HepG2 (cell line): Measurements from ENCODE around the gene PC. TPM values are rescaled to one million over a fixed set of nuclear protein-coding genes. Genes with fewer than 3 reads are reported as not detected.
A peak's percentile ranks its signal among the peaks of the same experiment; 100 is the strongest.

ENCODE experiments used
- BCL6 ChIP-seq: IDR thresholded peaks from 2 replicates; pipeline ENCODE4 v1.6.1; 2016; ENCODE audit warnings: missing genetic modification reagents, missing compliant biosample characterization
- FOSL1 ChIP-seq: sonication (generic); formaldehyde crosslinking; IDR thresholded peaks from 2 replicates; pipeline ENCODE4 v1.9.0; 2021; ENCODE audit warnings: missing genetic modification reagents, borderline replicate concordance
- KDM1A ChIP-seq: IDR thresholded peaks from 2 replicates; pipeline ENCODE4 v1.6.1; 2016; ENCODE audit warnings: missing compliant biosample characterization
- KDM2A ChIP-seq: sonication (generic); formaldehyde crosslinking; IDR thresholded peaks from 2 replicates; pipeline ENCODE4 v1.4.0; 2020; ENCODE audit warnings: low read depth, missing genetic modification reagents, borderline replicate concordance
- KDM5B ChIP-seq: sonication (generic); formaldehyde crosslinking; IDR thresholded peaks from 2 replicates; pipeline ENCODE4 v1.4.0; 2020; ENCODE audit warnings: missing genetic modification reagents, mild to moderate bottlenecking, borderline replicate concordance
- KLF12 ChIP-seq: sonication (generic); formaldehyde crosslinking; IDR thresholded peaks from 2 replicates; pipeline ENCODE4 v1.4.0; 2020; ENCODE audit warnings: missing genetic modification reagents, borderline replicate concordance
- KLF6 ChIP-seq: IDR thresholded peaks from 2 replicates; pipeline ENCODE4 v1.8.0; 2016; ENCODE audit warnings: missing biosample characterization, missing genetic modification reagents
- POGZ ChIP-seq: sonication (generic); formaldehyde crosslinking; IDR thresholded peaks from 2 replicates; pipeline ENCODE4 v1.4.0; 2020; ENCODE audit warnings: mild to moderate bottlenecking, missing genetic modification reagents
- SP2 ChIP-seq: sonication (generic); formaldehyde crosslinking; IDR thresholded peaks from 2 replicates; pipeline ENCODE4 v1.5.1; 2020; ENCODE audit warnings: mild to moderate bottlenecking, missing genetic modification reagents
- TAF15 ChIP-seq: fragments of 200-400 bp; formaldehyde crosslinking; IDR thresholded peaks from one replicate; pipeline ENCODE4 v1.6.1; 2018; ENCODE audit warnings: mild to moderate bottlenecking, low read depth, low read length; ENCODE audit not compliant: poor library complexity, severe bottlenecking
- ZBTB20 ChIP-seq: sonication (generic); formaldehyde crosslinking; IDR thresholded peaks from 2 replicates; pipeline ENCODE4 v1.8.1; 2023; ENCODE audit warnings: missing genetic modification reagents, low read depth, mild to moderate bottlenecking, borderline replicate concordance
- ZNF253 ChIP-seq: sonication (generic); formaldehyde crosslinking; IDR thresholded peaks from 2 replicates; pipeline ENCODE4 v1.8.0; 2022; ENCODE audit warnings: mild to moderate bottlenecking, missing genetic modification reagents, borderline replicate concordance
- ZNF329 ChIP-seq: sonication (generic); formaldehyde crosslinking; IDR thresholded peaks from 2 replicates; pipeline ENCODE4 v1.9.0; 2021; ENCODE audit warnings: low read depth, mild to moderate bottlenecking, missing genetic modification reagents
- ZNF558 ChIP-seq: sonication (generic); formaldehyde crosslinking; IDR thresholded peaks from 2 replicates; pipeline ENCODE4 v1.9.0; 2022; ENCODE audit warnings: mild to moderate bottlenecking, missing genetic modification reagents, borderline replicate concordance
- ZNF619 ChIP-seq: sonication (generic); formaldehyde crosslinking; IDR thresholded peaks from 2 replicates; pipeline ENCODE4 v1.4.0; 2020; ENCODE audit warnings: mild to moderate bottlenecking, missing genetic modification reagents
- ZNF792 ChIP-seq: IDR thresholded peaks from 2 replicates; pipeline ENCODE4 v1.6.1; 2016
- polyA plus RNA-seq, 8 experiments: library from polyadenylated mRNA; depleted of rRNA in 3 of 8; stranded (reverse) in 7 of 8; unstranded in 1 of 8; fragments of >200 nt; fragmentation: Illumina TruSeq in 4 of 8; extraction: Trizol in 4 of 8; gene quantifications; 2 replicates each; pipeline versions ENCODE4 v1.2.1 to v1.2.3, GENCODE V29; 2011 to 2016; ENCODE audit warnings: low read depth in 4 of 8, missing spikeins in 1 of 8, mixed read lengths in 1 of 8; ENCODE audit not compliant: insufficient read depth in 1 of 8
- total RNA-seq, 5 experiments: library from RNA; depleted of rRNA; stranded (reverse); fragments of >200 nt; fragmentation: Illumina TruSeq; extraction: Trizol; gene quantifications; 2 replicates each; pipeline ENCODE4 v1.2.3, GENCODE V29; 2016; ENCODE audit warnings: low read depth in 1 of 5
- TF ChIP-seq, protein P1 (sequence below): sonication (generic); formaldehyde crosslinking; IDR thresholded peaks from 2 replicates; pipeline ENCODE4 v1.4.0; 2020; ENCODE audit warnings: mild to moderate bottlenecking, missing genetic modification reagents
- TF ChIP-seq, protein P2 (sequence below): IDR thresholded peaks from 2 replicates; pipeline ENCODE4 v1.6.1; 2016; ENCODE audit warnings: mild to moderate bottlenecking, missing biosample characterization, missing genetic modification reagents
- TF ChIP-seq, protein P3 (sequence below): IDR thresholded peaks from 2 replicates; pipeline ENCODE4 v1.6.1; 2016; ENCODE audit warnings: low read depth, borderline replicate concordance
- TF ChIP-seq, protein P4 (sequence below): sonication (generic); formaldehyde crosslinking; IDR thresholded peaks from 2 replicates; pipeline ENCODE4 v1.9.0; 2021; ENCODE audit warnings: missing genetic modification reagents, borderline replicate concordance

PC gene
- total and polyA plus RNA-seq, 2 of the 13 experiments (the other 11 are each of a cell fraction or from before 2014, with no cell fraction given) = 29.0 to 39.0 TPM

DNA sequence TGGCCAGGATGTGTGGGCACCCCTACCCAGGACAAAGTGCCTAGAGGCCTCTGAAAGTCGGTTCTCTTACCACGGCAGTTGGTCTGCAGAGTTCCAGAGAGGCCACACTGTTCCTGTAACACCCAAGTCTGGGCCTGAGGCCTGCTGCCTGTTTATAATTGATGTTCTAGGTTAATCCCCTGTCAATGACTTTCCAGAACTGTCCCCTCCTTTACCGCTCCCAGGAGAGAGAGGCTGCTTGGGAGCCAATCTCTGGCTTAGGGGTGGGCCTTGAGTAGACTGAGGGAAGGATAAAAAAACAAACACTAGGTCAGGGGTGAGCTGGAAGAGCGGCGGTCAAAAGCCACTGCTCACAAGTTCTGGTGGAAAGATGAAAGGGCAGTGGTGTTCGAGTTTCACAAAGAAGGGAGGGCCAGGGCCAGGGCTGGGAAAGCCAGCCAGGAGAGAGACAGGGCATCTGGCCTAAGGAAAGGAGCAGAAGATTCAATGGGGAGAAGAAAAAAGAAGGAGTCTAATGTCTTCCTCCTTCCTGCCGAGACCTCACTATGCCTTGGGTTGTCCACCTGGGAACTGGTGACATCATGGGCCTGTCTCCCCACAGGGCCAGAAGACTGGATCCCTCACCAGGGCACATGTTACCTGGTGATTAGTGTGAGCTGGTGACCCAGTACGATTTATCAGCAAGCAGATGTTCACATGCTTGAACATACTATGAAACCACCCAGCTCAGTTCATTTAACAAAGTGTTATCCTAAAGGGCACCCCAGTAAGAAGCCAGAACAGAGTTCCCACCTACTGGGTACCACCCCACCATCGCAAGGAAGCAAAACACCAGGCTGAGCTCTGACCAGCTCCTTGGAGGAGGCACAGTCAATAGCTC is 50.2 kb downstream of the PC start (continued):
- TF ChIP-seq, protein P1, sequence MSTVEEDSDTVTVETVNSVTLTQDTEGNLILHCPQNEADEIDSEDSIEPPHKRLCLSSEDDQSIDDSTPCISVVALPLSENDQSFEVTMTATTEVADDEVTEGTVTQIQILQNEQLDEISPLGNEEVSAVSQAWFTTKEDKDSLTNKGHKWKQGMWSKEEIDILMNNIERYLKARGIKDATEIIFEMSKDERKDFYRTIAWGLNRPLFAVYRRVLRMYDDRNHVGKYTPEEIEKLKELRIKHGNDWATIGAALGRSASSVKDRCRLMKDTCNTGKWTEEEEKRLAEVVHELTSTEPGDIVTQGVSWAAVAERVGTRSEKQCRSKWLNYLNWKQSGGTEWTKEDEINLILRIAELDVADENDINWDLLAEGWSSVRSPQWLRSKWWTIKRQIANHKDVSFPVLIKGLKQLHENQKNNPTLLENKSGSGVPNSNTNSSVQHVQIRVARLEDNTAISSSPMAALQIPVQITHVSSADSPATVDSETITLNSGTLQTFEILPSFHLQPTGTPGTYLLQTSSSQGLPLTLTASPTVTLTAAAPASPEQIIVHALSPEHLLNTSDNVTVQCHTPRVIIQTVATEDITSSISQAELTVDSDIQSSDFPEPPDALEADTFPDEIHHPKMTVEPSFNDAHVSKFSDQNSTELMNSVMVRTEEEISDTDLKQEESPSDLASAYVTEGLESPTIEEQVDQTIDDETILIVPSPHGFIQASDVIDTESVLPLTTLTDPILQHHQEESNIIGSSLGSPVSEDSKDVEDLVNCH (CRISPR knock-in tag) = no peak
- TF ChIP-seq KDM2A (CRISPR knock-in tag) (no peak), KDM5B (CRISPR knock-in tag) (no peak), FOSL1 (no peak), ZNF329 (CRISPR knock-in tag) (no peak), POGZ (CRISPR knock-in tag) (0 out of 2 replicates have a peak, but pooled peaks have one; percentile 28), KLF6 (CRISPR knock-in tag) (no peak), ZNF558 (CRISPR knock-in tag) (no peak), ZNF253 (no peak), ZBTB20 (CRISPR knock-in tag) (no peak; the same call in 1 of the 2 replicates), SP2 (CRISPR knock-in tag) (no peak), ZNF792 (CRISPR knock-in tag) (no peak), KLF12 (CRISPR knock-in tag) (no peak), TAF15 (no peak), ZNF619 (CRISPR knock-in tag) (no peak), BCL6 (CRISPR knock-in tag) (peak; percentile 79), KDM1A (CRISPR knock-in tag) (no peak)
- TF ChIP-seq, protein P2, sequence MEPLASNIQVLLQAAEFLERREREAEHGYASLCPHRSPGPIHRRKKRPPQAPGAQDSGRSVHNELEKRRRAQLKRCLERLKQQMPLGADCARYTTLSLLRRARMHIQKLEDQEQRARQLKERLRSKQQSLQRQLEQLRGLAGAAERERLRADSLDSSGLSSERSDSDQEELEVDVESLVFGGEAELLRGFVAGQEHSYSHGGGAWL (CRISPR knock-in tag) = no peak
- TF ChIP-seq, protein P3, sequence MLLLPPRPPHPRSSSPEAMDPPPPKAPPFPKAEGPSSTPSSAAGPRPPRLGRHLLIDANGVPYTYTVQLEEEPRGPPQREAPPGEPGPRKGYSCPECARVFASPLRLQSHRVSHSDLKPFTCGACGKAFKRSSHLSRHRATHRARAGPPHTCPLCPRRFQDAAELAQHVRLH (CRISPR knock-in tag) = no peak
- TF ChIP-seq, protein P4, sequence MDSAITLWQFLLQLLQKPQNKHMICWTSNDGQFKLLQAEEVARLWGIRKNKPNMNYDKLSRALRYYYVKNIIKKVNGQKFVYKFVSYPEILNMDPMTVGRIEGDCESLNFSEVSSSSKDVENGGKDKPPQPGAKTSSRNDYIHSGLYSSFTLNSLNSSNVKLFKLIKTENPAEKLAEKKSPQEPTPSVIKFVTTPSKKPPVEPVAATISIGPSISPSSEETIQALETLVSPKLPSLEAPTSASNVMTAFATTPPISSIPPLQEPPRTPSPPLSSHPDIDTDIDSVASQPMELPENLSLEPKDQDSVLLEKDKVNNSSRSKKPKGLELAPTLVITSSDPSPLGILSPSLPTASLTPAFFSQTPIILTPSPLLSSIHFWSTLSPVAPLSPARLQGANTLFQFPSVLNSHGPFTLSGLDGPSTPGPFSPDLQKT (CRISPR knock-in tag) = no peak
